22Rv1 (cell line): ENCODE results near the gene SCN8A.

Experiments used
- CTCF ChIP-seq: fragments of 450-650 bp; IDR thresholded peaks from 2 replicates; pipeline ENCODE4 v1.5.1; 2017; ENCODE audit warnings: mild to moderate bottlenecking
- ZFX ChIP-seq: fragments of 450-650 bp; IDR thresholded peaks from 2 replicates; pipeline ENCODE4 v1.6.1; 2017; ENCODE audit warnings: antibody characterized with exemption, borderline replicate concordance

DNA sequence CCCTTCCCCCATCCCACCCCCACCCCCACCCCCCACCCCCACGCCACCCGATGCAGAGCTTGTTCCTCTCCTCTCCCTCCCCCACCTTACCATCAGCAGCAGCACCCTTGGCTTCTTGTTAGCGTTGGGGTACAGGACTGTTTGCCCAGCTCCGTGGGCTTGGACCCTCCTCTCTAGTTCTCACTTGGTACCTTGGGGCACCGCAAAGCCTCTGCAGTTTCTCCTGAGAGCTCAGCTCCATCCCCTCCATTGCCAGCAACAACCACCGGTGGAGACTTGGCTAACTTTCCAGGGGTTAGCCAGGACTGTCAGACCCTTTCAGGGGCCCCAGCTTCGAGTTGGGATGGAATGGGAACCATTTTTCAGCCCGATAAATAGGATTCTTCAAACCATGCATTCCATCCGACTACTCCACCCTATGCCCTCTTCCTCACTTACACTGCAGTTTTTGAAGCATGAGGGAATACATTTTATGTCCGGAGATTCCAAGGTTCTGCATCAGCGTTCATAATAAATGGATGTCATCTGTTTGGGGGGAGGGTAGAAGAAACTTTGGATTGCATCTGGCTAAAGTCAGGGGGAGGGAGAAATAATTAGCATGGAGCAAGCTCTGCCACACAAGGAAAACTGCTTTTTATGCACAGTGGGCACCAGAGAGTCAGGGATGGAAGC lies 1.1 kb downstream of the SCN8A start:
- TF ChIP-seq CTCF: no peak
- TF ChIP-seq ZFX: no peak
